Astrocyte of the spinal cord (primary cell): ENCODE data around the gene MAPRE3.
A peak's percentile ranks its signal among the peaks of the same experiment; 100 is the strongest.

Experiments used
- DNase-seq: peaks from one replicate; pipeline ENCODE4 v3.0.0; 2011; ENCODE audit warnings: low read depth, low spot score
- H3K4me3 ChIP-seq: 2 replicates; pipeline ENCODE4 v1.5.1; 2011; ENCODE audit warnings: low read depth, mild to moderate bottlenecking, low read length, moderate library complexity
- CTCF ChIP-seq: IDR thresholded peaks from 2 replicates; pipeline ENCODE4 v1.5.1; 2012; ENCODE audit warnings: low read depth, mild to moderate bottlenecking, low read length, inconsistent platforms
- in situ Hi-C: cut with HindIII; loops from 2 replicates; pipeline ENCODE4 v1.10.0; 2017; ENCODE audit warnings: low sequenced_read_pairs

The MAPRE3 gene

GRCh38 chr2:26940001-26940400, 30.4 kb upstream of the MAPRE3 start:
- DNase-seq, result no peak
- in situ Hi-C loops, result no loop called here
- no peak overlapping the region for H3K4me3 ChIP-seq
- TF ChIP-seq CTCF, result no peak

- no peak overlapping the region for H3K4me3 ChIP-seq
- no peak for DNase-seq
- in situ Hi-C loops, result no loop called here
- TF ChIP-seq CTCF, result no peak
These were observed 29.0 kb upstream of the MAPRE3 start for GRCh38 chr2:26941486-26941885.

GRCh38 chr2:26942543-26943295, 27.7 kb upstream of the MAPRE3 start:
- TF ChIP-seq CTCF, result peak; percentile 86
- in situ Hi-C loops, result no loop called here
- DNase-seq, result peak; percentile 41
- H3K4me3 ChIP-seq, result no peak overlapping the region

- no peak overlapping the region for H3K4me3 ChIP-seq
- in situ Hi-C loops, result no loop called here
- DNase-seq, result no peak
- TF ChIP-seq CTCF, result no peak
These were observed 24.3 kb upstream of the MAPRE3 start for GRCh38 chr2:26945991-26946750.

- DNase-seq, result peak; percentile 7
- no peak overlapping the region for H3K4me3 ChIP-seq
- no peak for TF ChIP-seq CTCF
- in situ Hi-C loops, result no loop called here
These were observed 23.3 kb upstream of the MAPRE3 start for GRCh38 chr2:26946841-26947784.

- in situ Hi-C loops, result no loop called here
- no peak for TF ChIP-seq CTCF
- no peak for DNase-seq
- no peak overlapping the region for H3K4me3 ChIP-seq
These were observed 21.6 kb upstream of the MAPRE3 start for GRCh38 chr2:26948800-26949199.
